ENCODE results near the gene SPINK8. TPM values are rescaled to one million over a fixed set of nuclear protein-coding genes. Genes with fewer than 3 reads are reported as not detected.

The SPINK8 gene
- total and polyA plus RNA-seq, 12 donors = not detected

DNA sequence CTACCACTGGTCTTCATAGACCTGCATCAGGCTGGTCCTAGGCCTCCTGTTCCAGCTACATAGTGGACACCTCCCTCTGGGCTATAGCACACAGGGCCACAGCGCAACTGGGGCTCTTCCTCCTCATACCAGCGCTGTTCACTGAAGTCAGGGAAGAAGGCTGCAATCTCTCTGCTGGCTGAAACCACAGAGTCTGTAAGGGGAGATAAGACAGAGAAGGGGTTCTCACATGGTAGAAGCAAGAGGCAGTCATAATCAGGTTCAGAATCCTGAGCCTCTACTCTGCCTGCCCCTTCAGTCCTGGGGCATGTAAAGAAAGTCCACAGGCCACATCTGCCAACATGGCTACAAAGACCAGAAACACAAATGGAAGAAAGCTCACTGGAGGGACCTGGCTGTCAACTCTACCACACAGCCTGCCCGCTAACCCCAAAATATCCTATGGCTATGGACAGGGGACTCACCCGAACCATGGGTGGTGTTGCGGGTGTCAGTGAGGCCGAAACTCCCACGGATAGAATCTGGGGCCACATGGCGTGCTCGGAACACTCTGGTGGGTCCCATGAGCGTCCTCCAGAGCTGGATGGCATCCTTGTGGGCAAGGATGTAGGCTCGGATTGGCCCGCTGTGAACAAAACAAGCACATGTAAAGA, 38.7 kb downstream of the SPINK8 start:
- intact Hi-C loops (cut with DNase I) = loop anchor here in 1 of 10 donors (10.0 kb wide), 1 partner anchor 1730 kb away; no protein-coding TSS in a partner anchor
- Histone ChIP-seq H3K36me3 (peaks cover 0 to 75% (median 47%) of the 10 kb centered on the region in 9 donors), H3K9me3 (peaks cover 0 to 4% (median 0%) of the 10 kb centered on the region in 11 donors), H3K4me1 (peaks cover 0 to 7% (median 2%) of the 10 kb centered on the region in 9 donors), H3K4me3 (no peak overlapping the region), H3K27ac (no peak overlapping the region), H3K27me3 (no peaks in the 10 kb centered on the region)
- whole genome bisulfite sequencing, 2 donors = 96 to 97% methylated on average over 12 of the region's 12 CpGs
- DNase-seq (no peak), ATAC-seq (peak in 1 of 8 donors; percentile 13)
- TF ChIP-seq, protein P1, sequence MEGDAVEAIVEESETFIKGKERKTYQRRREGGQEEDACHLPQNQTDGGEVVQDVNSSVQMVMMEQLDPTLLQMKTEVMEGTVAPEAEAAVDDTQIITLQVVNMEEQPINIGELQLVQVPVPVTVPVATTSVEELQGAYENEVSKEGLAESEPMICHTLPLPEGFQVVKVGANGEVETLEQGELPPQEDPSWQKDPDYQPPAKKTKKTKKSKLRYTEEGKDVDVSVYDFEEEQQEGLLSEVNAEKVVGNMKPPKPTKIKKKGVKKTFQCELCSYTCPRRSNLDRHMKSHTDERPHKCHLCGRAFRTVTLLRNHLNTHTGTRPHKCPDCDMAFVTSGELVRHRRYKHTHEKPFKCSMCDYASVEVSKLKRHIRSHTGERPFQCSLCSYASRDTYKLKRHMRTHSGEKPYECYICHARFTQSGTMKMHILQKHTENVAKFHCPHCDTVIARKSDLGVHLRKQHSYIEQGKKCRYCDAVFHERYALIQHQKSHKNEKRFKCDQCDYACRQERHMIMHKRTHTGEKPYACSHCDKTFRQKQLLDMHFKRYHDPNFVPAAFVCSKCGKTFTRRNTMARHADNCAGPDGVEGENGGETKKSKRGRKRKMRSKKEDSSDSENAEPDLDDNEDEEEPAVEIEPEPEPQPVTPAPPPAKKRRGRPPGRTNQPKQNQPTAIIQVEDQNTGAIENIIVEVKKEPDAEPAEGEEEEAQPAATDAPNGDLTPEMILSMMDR (IDR thresholded peaks at IDR 0.05) = no peak

DNA sequence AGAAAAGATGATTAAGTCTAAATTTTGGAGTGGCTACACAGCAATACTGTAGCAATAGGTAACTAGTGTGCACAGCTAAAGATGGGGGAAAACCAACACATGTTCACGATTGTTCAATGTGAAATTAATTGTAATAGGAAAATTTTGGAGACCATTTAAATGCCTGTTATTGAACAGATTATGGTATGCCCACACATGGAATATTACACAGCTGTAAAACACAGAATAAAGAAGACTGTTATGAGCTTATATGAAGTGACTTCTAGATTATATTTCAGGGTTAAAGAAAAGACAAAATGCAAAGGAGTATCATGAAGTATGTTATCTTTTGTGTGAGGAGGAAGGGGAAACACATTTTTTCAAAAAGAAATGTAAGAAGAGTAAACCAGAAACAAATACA, 43.8 kb downstream of the SPINK8 start:
- 89 to 97% methylated on average over 1 of the region's 1 CpG for WGBS, 2 donors
- no peak for ATAC-seq
- Histone ChIP-seq H3K36me3 (peaks cover 0 to 49% (median 19%) of the 10 kb centered on the region in 9 donors), H3K27ac (no peak overlapping the region), H3K4me1 (peaks cover 0 to 4% (median 0%) of the 10 kb centered on the region in 9 donors), H3K27me3 (no peaks in the 10 kb centered on the region), H3K4me3 (no peak overlapping the region), H3K9me3 (peaks cover 0 to 7% (median 0%) of the 10 kb centered on the region in 11 donors)
- TF ChIP-seq, protein P1 (IDR thresholded peaks at IDR 0.05) = no peak
- intact Hi-C loops (cut with DNase I) = loop anchor here in 2 of 10 donors (10.0 kb wide), 2 partner anchors 105 to 1735 kb away; no protein-coding TSS in a partner anchor
- DNase-seq = no peak

DNA sequence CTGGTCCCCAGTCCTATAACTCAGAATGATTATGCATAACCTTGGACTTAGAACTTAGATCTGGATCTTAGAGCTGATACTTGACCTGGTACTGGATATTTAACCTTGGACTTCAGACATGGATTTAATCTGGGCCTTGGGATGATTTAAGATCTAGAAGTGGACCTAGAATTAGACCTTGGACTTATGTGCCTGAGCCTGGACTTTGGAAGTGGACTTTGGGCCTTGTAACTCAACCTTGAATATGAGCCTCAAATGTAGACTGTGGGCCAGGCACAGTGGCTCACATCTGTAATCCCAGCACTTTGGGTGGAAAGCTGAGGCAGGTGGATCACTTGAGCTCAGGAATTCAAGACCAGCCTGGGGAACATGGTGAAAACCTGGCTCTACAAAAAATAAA, 46.4 kb downstream of the SPINK8 start:
- Histone ChIP-seq H3K27ac (no peak overlapping the region), H3K4me1 (peaks cover 0 to 4% (median 0%) of the 10 kb centered on the region in 9 donors), H3K4me3 (no peak overlapping the region), H3K36me3 (peaks cover 0 to 23% (median 0%) of the 10 kb centered on the region in 9 donors), H3K27me3 (no peaks in the 10 kb centered on the region), H3K9me3 (peaks cover 0 to 7% (median 0%) of the 10 kb centered on the region in 11 donors)
- TF ChIP-seq, protein P1 (IDR thresholded peaks at IDR 0.05) = no peak
- ATAC-seq (no peak), DNase-seq (no peak)
- intact Hi-C loops (cut with DNase I) = loop anchor here in 1 of 10 donors (10.0 kb wide), 1 partner anchor 108 kb away; no protein-coding TSS in a partner anchor

DNA sequence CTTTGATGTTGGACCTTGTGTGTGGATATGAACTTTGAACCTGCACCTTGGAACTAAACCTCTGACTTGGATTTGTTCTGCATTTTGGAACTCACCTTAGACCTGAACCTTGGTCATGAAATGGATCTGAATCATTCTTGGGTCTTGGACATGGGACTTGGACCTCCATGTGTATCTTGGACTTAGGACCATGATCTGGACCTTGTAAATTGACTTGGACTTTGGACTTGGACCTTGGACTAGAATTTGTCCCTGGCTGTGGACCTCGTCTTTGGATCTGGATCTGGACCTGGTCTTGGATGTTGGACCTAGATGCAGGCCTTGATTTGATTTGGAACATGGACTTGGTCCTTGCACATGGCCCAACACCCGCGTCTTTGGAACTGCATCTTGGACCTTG, 47.2 kb downstream of the SPINK8 start:
- Histone ChIP-seq H3K27me3 (no peaks in the 10 kb centered on the region), H3K4me3 (no peak overlapping the region), H3K9me3 (peaks cover 0 to 7% (median 0%) of the 10 kb centered on the region in 11 donors), H3K27ac (no peak overlapping the region), H3K4me1 (peaks cover 0 to 4% (median 0%) of the 10 kb centered on the region in 9 donors), H3K36me3 (peaks cover 0 to 18% (median 0%) of the 10 kb centered on the region in 9 donors)
- 96 to 97% methylated on average over 3 of the region's 3 CpGs for WGBS, 2 donors
- ATAC-seq = no peak
- TF ChIP-seq, protein P1 (IDR thresholded peaks at IDR 0.05) = no peak
- no peak for DNase-seq
- intact Hi-C loops (cut with DNase I) = loop anchor here in 1 of 10 donors (10.0 kb wide), 1 partner anchor 108 kb away; no protein-coding TSS in a partner anchor
